PC-3 (cell line): Measurements from ENCODE around the gene C8B. TPM values are rescaled to one million over a fixed set of nuclear protein-coding genes. Genes with fewer than 3 reads are reported as not detected.

Source experiments
- ATAC-seq: fragments of 200-7000 bp; cut with Tn5 transposase; 2 replicates; pipeline ENCODE4 v1.9.1; 2020; ENCODE audit warnings: mild to moderate bottlenecking, moderate library complexity
- Bru-seq: library from RNA; stranded (reverse); fragments of 400-500 nt; gene quantifications from one replicate; lab custom pipeline; 2021; lab: Mats Ljungman, UMichigan
- BruChase-seq, 2 experiments: library from RNA; stranded (reverse); fragments of 400-500 nt; gene quantifications; one replicate each; lab custom pipeline; 2021; lab: Mats Ljungman, UMichigan
- BruUV-seq: library from RNA; stranded (reverse); fragments of 400-500 nt; replicated peaks from 2 replicates; lab custom pipeline; 2021; lab: Mats Ljungman, UMichigan
- CTCF ChIA-PET: fragments of 300-600 bp; sonication (Branson Sonifier 250); formaldehyde crosslinking; loops from one replicate; lab custom pipeline; 2022; ENCODE audit warnings: antibody characterized with exemption; lab: Charles Lee
- POLR2A ChIA-PET: fragments of 300-600 bp; sonication (Branson Sonifier 250); formaldehyde crosslinking; loops from one replicate; lab custom pipeline; 2022; ENCODE audit warnings: antibody characterized with exemption; ENCODE audit not compliant: unreplicated experiment; lab: Charles Lee
- DNase-seq: peaks from one replicate; pipeline ENCODE4 v3.0.0-alpha.2; 2015
- H2AFZ ChIP-seq: fragments of 300-600 bp; sonication (generic); 2 replicates; pipeline ENCODE4 v1.6.0; 2016; ENCODE audit warnings: antibody characterized with exemption, low read length
- H3F3A ChIP-seq: fragments of 300-600 bp; sonication (generic); one replicate; pipeline ENCODE4 v1.6.0; 2017; ENCODE audit warnings: antibody characterized with exemption, low read length, control low read depth, mild to moderate bottlenecking; ENCODE audit not compliant: unreplicated experiment
- H3K27ac ChIP-seq: fragments of 300-600 bp; sonication (generic); 2 replicates; pipeline ENCODE4 v1.5.1; 2016; ENCODE audit warnings: mild to moderate bottlenecking, low read length
- H3K27me3 ChIP-seq: fragments of 300-600 bp; sonication (generic); 2 replicates; pipeline ENCODE4 v1.6.1; 2016; ENCODE audit warnings: low read length, mixed read lengths
- H3K36me3 ChIP-seq: fragments of 300-600 bp; sonication (generic); 2 replicates; pipeline ENCODE4 v1.6.1; 2016; ENCODE audit warnings: low read depth, mixed run types, low read length, mixed read lengths
- H3K4me1 ChIP-seq: fragments of 300-600 bp; sonication (generic); 2 replicates; pipeline ENCODE4 v1.5.1; 2016; ENCODE audit warnings: low read length; ENCODE audit not compliant: insufficient read depth
- H3K4me2 ChIP-seq: fragments of 300-600 bp; sonication (generic); 2 replicates; pipeline ENCODE4 v1.6.0; 2016; ENCODE audit warnings: low read length
- H3K4me3 ChIP-seq: fragments of 300-600 bp; sonication (generic); 2 replicates; pipeline ENCODE4 v1.5.1; 2016; ENCODE audit warnings: mild to moderate bottlenecking, low read length, mixed read lengths
- H3K79me2 ChIP-seq: fragments of 300-600 bp; sonication (generic); 2 replicates; pipeline ENCODE4 v1.6.1; 2017; ENCODE audit warnings: low read length, mixed read lengths
- H3K9ac ChIP-seq: fragments of 300-600 bp; sonication (generic); 2 replicates; pipeline ENCODE4 v1.6.0; 2016; ENCODE audit warnings: mild to moderate bottlenecking, low read length
- H3K9me2 ChIP-seq: fragments of 300-600 bp; sonication (generic); replicated peaks from 2 replicates; pipeline ENCODE4 v1.6.1; 2016; ENCODE audit warnings: mixed run types, low read length, mixed read lengths
- H3K9me3 ChIP-seq: fragments of 300-600 bp; sonication (generic); 2 replicates; pipeline ENCODE4 v1.6.1; 2016; ENCODE audit warnings: low read length, mixed read lengths
- H4K20me1 ChIP-seq: fragments of 300-600 bp; sonication (generic); 2 replicates; pipeline ENCODE4 v1.6.1; 2016; ENCODE audit warnings: low read length, mixed read lengths
- CTCF ChIP-seq: fragments of 300-600 bp; sonication (generic); conservative IDR thresholded peaks from 2 replicates; pipeline ENCODE4 v1.5.1; 2017; ENCODE audit warnings: antibody characterized with exemption, low read depth, mild to moderate bottlenecking, low read length
- EZH2 ChIP-seq: fragments of 300-600 bp; sonication (generic); IDR thresholded peaks from one replicate; pipeline ENCODE4 v1.6.1; 2017; ENCODE audit warnings: antibody characterized with exemption, mild to moderate bottlenecking, low read length; ENCODE audit not compliant: unreplicated experiment
- EZH2phosphoT487 ChIP-seq: fragments of 300-600 bp; sonication (generic); IDR thresholded peaks from 2 replicates; pipeline ENCODE4 v1.6.1; 2018; ENCODE audit warnings: mild to moderate bottlenecking, antibody characterized with exemption, low read length, borderline replicate concordance
- intact Hi-C: fragments of 100-400 bp; cut with micrococcal nuclease; formaldehyde crosslinking; loops from 2 replicates; pipeline ENCODE4 v1.9.0; 2023
- long read RNA-seq: library from polyadenylated mRNA; unstranded; transcript quantifications from one replicate; pipeline ENCODE4 v2.0.0, GENCODE V29; 2021; ENCODE audit not compliant: unreplicated experiment
- total RNA-seq: library from RNA; depleted of rRNA; stranded (reverse); fragments of >200 nt; gene quantifications from 2 replicates; pipeline ENCODE4 v1.2.3, GENCODE V29; 2014; rRNA removed

Gene C8B
- total RNA-seq (not detected in 2 replicates), Bru-seq, nascent RNA (not detected), BruChase-seq, experiment 1, labeled RNA remaining after a 6-hour chase (not detected), BruChase-seq, experiment 2, labeled RNA remaining after a 2-hour chase (not detected)
- long read RNA-seq = 0 reads

GRCh38 chr1:56965916-56966697 lies at the start of gene C8B:
Gene C8B (minus strand): TSS chr1:56966015. CDS start chr1:56965948, 67 bp downstream.
- Histone ChIP-seq H3K27ac (no peak within 1 kb of the TSS), H3K9ac (no peak within 1 kb of the TSS), H3K36me3 (no peaks in the 10 kb centered on the region), H4K20me1 (no peaks in the 10 kb centered on the region), H3K9me2 (no peaks in the 10 kb centered on the region), H3K4me2 (no peak within 1 kb of the TSS), H3K79me2 (no peaks in the 10 kb centered on the region), H3K9me3 (no peaks in the 10 kb centered on the region), H3K4me3 (no peak within 1 kb of the TSS), H3K27me3 (peaks cover 44% of the 10 kb centered on the region), H2AFZ (no peak within 1 kb of the TSS), H3F3A (no peaks in the 10 kb centered on the region), H3K4me1 (no peaks in the 10 kb centered on the region)
- ATAC-seq (no peak), DNase-seq (no peak)
- no TSS peak for BruUV-seq
- TF ChIP-seq EZH2phosphoT487 (no peak), CTCF (no peak), EZH2 (no peak)
- intact Hi-C loops = no loop called here
- POLR2A ChIA-PET = no interaction called here
- CTCF ChIA-PET = no interaction called here

DNA sequence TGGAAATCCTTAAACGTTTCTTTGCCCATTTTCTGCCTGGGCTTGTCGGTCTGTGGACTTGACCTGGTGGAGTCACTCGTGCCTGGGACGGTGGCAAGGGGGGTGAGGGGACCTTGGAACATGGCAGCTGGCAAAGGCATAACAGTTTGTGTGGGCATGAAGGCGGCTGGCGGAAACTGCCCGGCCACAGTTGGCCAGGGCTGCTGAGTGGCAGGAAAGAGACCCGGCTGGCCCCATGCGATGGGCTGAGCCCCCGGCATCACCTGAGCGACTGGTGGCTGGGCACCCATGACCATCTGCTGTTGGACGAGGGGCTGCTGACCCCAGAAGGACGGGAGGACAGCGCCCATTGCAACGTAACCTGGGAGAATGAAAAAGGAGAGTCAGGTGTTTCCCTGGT lies 49.3 kb upstream of the C8B start:
- H3F3A ChIP-seq = no peaks in the 10 kb centered on the region
- intact Hi-C loops = no loop called here
- no peaks in the 10 kb centered on the region for H3K9me2 ChIP-seq
- ATAC-seq (no peak), DNase-seq (no peak)
- POLR2A ChIA-PET = no interaction called here
- TF ChIP-seq CTCF = no peak
- no peak for TF ChIP-seq EZH2phosphoT487
- no peak for TF ChIP-seq EZH2
- no peak overlapping the region for H3K4me3 ChIP-seq
- no peak overlapping the region for H3K27ac ChIP-seq
- H3K27me3 ChIP-seq = 0 out of 2 replicates have a peak, but pooled peaks cover 16% of the 10 kb centered on the region
- CTCF ChIA-PET = no interaction called here
- H3K4me2 ChIP-seq = no peak overlapping the region
- H3K79me2 ChIP-seq = no peaks in the 10 kb centered on the region
- no TSS peak for BruUV-seq
- H4K20me1 ChIP-seq = no peaks in the 10 kb centered on the region
- H3K4me1 ChIP-seq = no peaks in the 10 kb centered on the region
- H2AFZ ChIP-seq = no peak overlapping the region
- H3K9ac ChIP-seq = no peak overlapping the region
- H3K36me3 ChIP-seq = no peaks in the 10 kb centered on the region
- no peaks in the 10 kb centered on the region for H3K9me3 ChIP-seq

DNA sequence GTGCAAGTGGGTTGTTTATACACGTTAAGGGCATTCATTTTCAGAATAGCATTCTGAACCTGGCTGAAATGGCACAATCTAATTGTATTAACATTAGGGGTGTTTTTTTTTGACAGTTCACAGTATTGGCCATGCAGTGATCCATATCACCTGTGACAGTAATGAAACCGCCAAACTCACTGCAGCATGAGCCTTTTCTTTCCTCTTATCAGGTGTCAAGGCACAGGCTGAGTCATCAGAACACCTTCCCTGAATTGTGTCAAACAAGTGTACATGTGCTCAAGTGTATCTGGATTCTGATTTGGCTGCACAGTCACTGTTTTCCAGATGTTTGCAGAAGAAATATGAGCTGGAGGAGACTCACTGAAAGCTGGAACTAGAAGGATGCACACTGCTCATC lies 47.7 kb upstream of the C8B start:
- H3K27me3 ChIP-seq = peaks cover 30% of the 10 kb centered on the region; the same call in 1 of the 2 replicates
- no peak overlapping the region for H3K4me2 ChIP-seq
- ChIA-PET CTCF (no interaction called here), POLR2A (no interaction called here)
- H3K9me3 ChIP-seq = no peaks in the 10 kb centered on the region
- no peak overlapping the region for H3K4me3 ChIP-seq
- no peaks in the 10 kb centered on the region for H3K36me3 ChIP-seq
- no TSS peak for BruUV-seq
- H3K79me2 ChIP-seq = no peaks in the 10 kb centered on the region
- no peak overlapping the region for H3K9ac ChIP-seq
- ATAC-seq = no peak
- no peak for DNase-seq
- H4K20me1 ChIP-seq = no peaks in the 10 kb centered on the region
- H2AFZ ChIP-seq = no peak overlapping the region
- intact Hi-C loops = no loop called here
- no peak overlapping the region for H3K27ac ChIP-seq
- H3F3A ChIP-seq = no peaks in the 10 kb centered on the region
- no peaks in the 10 kb centered on the region for H3K4me1 ChIP-seq
- TF ChIP-seq EZH2 (no peak), CTCF (no peak), EZH2phosphoT487 (no peak)
- no peaks in the 10 kb centered on the region for H3K9me2 ChIP-seq
